ENCODE measurements around the gene ITFG2.
A peak's percentile ranks its signal among the peaks of the same experiment; 100 is the strongest.
"Not testable (repeated sequence)": the region's sequence is repeated elsewhere in the genome, so short reads cannot be mapped to it uniquely, and the experiment has no call there.

The ITFG2 gene
- 3.9 to 24.7 (median 13.0) reads per million in 18 experiments for total RNA-seq

DNA sequence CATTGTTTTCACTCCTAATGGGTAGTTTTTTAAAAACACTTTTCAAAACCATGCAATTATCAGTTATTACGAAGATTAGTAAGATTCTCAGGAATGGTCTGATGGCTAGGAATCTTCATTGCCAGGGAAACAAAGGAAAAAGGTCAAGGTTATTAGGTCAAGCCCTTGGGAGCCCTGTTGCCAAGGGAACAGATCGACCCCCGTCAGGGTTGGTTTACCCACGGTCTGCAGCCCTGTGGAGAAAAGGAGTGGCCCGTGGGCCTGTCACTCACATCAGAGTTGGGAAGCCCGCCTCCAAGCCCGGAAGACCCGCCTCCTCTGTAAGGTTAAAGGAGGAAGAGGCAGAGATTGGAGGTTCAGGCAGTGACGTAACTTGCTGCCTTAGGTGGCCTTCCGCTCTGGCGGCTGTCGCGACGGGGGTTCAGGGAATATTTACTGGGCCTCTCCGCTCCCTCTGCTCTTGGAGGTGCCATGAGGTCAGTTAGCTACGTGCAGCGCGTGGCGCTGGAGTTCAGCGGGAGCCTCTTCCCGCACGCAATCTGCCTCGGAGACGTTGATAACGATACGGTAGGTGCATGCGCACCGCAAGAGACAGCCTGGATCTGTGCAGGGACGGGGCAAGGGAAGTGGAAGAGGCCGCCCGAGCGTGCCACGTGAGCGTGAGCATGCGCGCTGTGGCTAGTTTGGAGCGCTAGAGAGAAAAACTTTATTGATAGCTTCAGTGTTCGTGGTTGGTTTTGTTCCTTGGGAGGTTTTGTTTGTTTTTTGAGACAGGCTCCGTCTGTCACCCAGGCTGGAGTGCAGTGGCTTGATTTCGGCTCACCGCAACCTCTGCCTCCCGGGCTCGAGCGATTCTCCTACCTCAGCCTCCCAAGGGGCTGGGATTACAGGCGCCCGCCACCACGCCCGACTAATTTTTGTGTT is at the start of gene ITFG2:
Gene ITFG2, plus strand, starts transcription at position 379 of the 924 bp plus-strand sequence. Its CDS starts 93 bp downstream, at position 472.
- peak; percentile 99 for DNase-seq

DNA sequence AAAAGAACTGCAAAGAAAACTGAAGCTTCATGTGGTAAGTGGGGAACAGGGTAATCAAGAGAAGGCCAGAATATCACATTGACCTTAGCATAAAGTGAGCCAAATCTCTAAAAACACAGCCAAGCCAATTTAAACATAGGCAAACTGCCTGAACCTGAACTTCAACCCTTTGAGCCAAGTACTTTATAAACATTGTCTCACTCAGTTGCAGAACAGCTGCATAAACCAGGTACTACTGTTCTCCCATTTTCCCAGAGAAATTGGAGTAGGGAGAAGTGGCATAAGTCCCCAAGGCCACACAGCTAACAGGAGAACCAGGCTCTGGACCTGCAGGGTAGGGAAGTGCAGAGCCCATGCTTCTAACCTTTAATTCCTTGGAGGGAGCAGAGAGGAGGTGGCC is 48.1 kb upstream of the ITFG2 start:
- DNase-seq, result no peak

DNA sequence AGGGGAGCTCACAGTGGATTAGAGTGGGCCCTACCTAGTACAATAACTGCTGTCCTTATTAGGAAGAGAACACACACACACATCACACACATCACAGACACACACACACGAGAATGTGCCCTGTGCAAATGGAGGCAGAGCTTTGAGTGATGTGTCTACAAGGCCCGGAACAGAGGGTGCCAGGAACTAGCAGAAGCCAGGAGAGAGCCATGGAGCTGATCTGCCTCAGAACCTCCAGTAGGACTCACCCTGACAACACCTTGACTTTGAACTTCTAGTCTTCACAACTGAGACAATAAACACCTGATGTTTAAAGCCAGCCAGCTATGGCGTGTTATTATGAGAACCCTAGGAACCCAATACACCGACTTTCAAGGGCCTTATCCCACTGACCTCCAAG is 47.4 kb upstream of the ITFG2 start:
- no peak for DNase-seq

- no peak for DNase-seq
Observed at GRCh38 chr12:2765608-2766007, 46.9 kb upstream of the ITFG2 start.

GRCh38 chr12:2768224-2768961 is 44.1 kb upstream of the ITFG2 start:
- DNase-seq, result no peak

- DNase-seq, result no peak
Observed at GRCh38 chr12:2769866-2770533, 42.5 kb upstream of the ITFG2 start.

DNA sequence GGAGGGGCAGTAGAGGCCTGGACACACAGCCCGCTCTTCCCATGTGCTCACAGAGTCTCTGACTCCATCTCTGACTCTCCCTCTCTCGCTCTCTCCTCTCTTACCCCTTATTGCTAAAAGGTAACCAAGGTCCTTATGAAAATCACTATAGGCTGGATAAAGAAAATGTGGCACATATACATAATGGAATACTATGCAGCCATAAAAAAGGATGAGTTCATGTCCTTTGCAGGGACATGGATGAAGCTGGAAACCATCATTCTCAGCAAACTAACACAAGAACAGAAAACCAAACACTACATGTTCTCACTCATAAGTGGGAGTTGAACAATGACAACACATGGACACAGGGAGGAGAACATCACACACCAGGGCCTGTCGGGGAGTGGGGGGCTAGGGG is 41.9 kb upstream of the ITFG2 start:
- not testable (repeated sequence) for DNase-seq

- no peak for DNase-seq
Observed at GRCh38 chr12:2772370-2772769, 40.1 kb upstream of the ITFG2 start.

DNA sequence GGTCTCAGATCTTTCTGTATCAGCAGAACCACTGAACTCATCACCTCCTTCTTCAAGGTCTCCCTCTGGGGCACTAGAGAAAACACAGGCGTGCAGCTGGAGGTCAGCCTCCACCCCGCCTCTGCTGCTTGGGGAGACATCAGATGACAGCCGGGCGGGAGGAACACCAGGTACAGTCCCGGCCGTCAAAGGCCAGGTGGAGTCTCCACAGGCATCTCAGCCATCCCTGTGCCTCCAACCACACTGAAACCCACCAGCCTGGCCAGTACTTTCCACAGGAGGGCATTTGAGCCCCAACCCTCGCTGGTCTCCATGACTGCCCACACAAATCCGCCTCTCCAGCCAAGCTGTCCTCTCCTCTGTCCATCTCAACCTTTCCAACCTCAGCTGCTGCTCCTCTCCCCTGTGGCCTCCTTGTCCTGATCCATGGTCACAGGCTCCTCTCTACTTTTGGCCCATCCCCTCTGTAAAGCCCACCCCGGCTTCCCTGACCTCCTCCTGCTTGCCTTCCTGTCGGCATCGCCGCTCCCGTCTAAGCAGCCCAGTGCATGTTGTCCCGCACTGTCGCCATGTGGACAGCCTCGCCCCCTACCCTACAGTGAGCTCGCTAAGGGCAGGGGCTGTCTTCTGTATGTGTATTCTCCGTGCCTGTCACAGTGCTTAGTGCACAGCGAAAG is 39.1 kb upstream of the ITFG2 start:
- no peak for DNase-seq

- DNase-seq, result no peak
Observed at GRCh38 chr12:2775431-2775830, 37.0 kb upstream of the ITFG2 start.

- DNase-seq, result no peak
Observed at GRCh38 chr12:2776129-2776806, 36.2 kb upstream of the ITFG2 start.

DNA sequence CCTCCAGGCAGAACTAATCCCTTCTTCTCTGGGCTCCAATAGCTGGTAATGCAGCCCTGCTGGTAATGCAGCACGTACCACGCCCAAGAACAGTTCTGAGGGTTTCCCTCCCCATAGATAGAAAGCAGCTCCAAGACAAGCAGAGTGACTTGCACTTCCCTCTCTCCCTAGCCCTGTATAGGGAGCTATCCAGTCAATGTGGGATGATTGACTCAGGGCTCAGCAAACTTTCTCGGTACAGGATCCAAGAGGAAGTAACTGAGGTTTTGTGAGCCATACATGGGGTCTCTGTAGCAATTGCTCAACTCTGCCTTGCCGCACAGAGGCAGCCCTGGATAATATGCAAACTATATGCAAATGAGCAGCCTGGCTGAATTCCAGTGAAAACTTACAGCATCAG is 33.2 kb upstream of the ITFG2 start:
- DNase-seq, result peak; percentile 42 to 62

GRCh38 chr12:2783936-2784600 is 28.4 kb upstream of the ITFG2 start:
- DNase-seq, result peak; percentile 36 to 54

- DNase-seq, result no peak
Observed at GRCh38 chr12:2785017-2785416, 27.5 kb upstream of the ITFG2 start.

DNA sequence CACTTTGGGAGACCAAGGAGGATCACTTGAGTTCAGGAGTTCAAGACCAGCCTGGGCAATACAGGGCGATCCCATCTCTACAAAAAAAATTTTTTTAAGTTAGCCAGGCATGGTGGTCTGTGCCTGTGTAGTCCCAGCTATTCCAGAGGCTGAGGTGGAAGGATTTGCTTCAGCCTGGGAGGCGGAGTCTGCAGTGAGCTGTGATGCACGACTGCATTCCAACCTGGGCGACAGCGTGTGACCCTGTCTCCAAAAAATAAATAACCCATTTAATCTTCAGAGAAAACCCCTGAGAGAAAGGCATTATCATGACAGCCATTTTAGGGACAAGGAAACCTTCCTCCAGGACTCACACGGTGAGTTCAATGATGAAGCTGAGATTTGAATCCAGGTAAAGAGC is 21.4 kb upstream of the ITFG2 start:
- no peak for DNase-seq

GRCh38 chr12:2792671-2793500 is 19.6 kb upstream of the ITFG2 start:
- no peak for DNase-seq

DNA sequence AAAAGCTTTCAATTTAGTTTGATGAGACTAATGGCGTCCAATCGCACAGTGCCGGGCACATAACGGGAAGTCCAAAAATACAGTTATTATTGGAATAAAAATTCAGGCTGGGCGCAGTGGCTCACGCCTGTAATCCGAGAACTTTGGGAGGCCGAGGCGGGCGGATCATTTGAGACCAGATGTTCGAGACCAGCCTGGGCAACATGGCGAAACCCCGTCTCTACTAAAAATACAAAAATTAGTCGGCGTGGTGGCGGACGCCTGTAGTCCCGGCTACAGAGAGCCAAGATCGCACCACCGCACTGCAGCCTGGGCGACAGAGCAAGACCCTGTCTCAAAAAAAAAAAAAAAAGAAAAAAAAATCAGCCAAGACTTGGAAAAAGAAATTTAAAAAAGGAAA is 18.9 kb upstream of the ITFG2 start:
- DNase-seq, result no peak

GRCh38 chr12:2794191-2794735 is 18.2 kb upstream of the ITFG2 start:
- DNase-seq, result peak in 1 of 2 donors; percentile 17

- DNase-seq, result peak; percentile 76 to 85
Observed at GRCh38 chr12:2794736-2795289, 17.7 kb upstream of the ITFG2 start, which contains the start of gene FKBP4. Gene FKBP4, plus strand, starts transcription at chr12:2794970. Its CDS starts 170 bp downstream, at chr12:2795140.

Data from inflammatory macrophage (primary cell).